ENCODE measurements around the gene ADAMTS17.

The ADAMTS17 gene

GRCh38 chr15:100249096-100249815 is 92.5 kb downstream of the ADAMTS17 start:
- TF ChIP-seq CTCF (conservative IDR thresholded peaks at IDR 0.05) (no peak), ZFX (IDR thresholded peaks at IDR 0.05) (no peak)

DNA sequence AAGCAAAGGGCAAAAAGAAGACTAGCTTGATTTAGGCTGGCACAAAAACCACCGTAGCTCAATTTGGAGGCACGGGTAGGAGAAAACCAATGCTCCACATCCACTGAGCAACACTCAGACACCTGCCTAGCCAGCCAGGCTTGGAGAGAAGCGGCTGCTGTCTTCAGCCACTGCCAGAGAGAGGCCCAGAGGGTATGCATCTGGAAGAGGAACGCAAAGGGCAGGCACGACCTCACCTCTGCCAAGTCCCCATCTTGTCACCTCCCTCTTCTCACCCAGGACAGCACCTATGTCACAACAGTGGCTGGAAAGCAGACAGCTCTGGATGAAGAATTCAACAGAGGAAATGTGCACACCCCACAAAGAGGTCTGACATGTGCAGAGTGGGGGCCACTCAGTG is 93.5 kb downstream of the ADAMTS17 start:
- no peak overlapping the region for H3K27ac ChIP-seq
- TF ChIP-seq CTCF (conservative IDR thresholded peaks at IDR 0.05) = no peak
- no peak for TF ChIP-seq ZFX (IDR thresholded peaks at IDR 0.05)

More at GRCh38 chr15:100249096-100249815, 92.5 kb downstream of the ADAMTS17 start:
- H3K27ac ChIP-seq = no peak overlapping the region

- peak overlapping the region; percentile 8; the same call in 1 of the 2 replicates for H3K27ac ChIP-seq
- TF ChIP-seq CTCF (conservative IDR thresholded peaks at IDR 0.05) (no peak), ZFX (IDR thresholded peaks at IDR 0.05) (no peak)
Measured at GRCh38 chr15:100247228-100248225, 94.2 kb downstream of the ADAMTS17 start.

DNA sequence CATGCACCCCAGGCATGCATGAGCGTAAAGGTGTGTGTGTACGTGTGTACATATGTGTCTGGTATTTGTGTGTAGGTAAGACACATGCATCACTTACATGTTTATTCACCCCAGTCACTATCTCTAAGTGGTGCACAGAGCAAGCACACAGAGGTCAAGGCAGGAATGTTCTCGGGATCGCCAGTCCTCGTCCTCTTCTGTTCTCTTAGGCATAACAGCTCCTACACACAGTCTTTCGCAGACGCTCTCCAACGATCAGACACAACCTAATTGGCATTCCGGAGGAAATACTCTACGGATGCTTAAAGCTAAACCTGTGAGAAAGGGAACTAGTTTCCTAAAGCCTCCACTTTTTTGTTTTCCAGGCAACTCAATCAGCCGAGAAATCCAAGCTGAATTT is 95.9 kb downstream of the ADAMTS17 start:
- TF ChIP-seq ZFX (IDR thresholded peaks at IDR 0.05) (no peak), CTCF (conservative IDR thresholded peaks at IDR 0.05) (no peak)
- peak overlapping the region; percentile 6; the same call in 1 of the 2 replicates for H3K27ac ChIP-seq

- peak overlapping the region; percentile 6; the same call in 1 of the 2 replicates for H3K27ac ChIP-seq
- TF ChIP-seq CTCF (conservative IDR thresholded peaks at IDR 0.05) (no peak), ZFX (IDR thresholded peaks at IDR 0.05) (no peak)
Measured at GRCh38 chr15:100245487-100245820, 96.3 kb downstream of the ADAMTS17 start.

GRCh38 chr15:100244796-100245486 is 96.8 kb downstream of the ADAMTS17 start:
- TF ChIP-seq ZFX (IDR thresholded peaks at IDR 0.05) (no peak), CTCF (conservative IDR thresholded peaks at IDR 0.05) (no peak)
- H3K27ac ChIP-seq = peak overlapping the region; percentile 6; the same call in 1 of the 2 replicates
